ENCODE results near the gene GNPAT. TPM values are rescaled to one million over a fixed set of nuclear protein-coding genes. Genes with fewer than 3 reads are reported as not detected.

GNPAT gene
- total RNA-seq, 1 experiment from 2014 or later, result 32.8 TPM

DNA sequence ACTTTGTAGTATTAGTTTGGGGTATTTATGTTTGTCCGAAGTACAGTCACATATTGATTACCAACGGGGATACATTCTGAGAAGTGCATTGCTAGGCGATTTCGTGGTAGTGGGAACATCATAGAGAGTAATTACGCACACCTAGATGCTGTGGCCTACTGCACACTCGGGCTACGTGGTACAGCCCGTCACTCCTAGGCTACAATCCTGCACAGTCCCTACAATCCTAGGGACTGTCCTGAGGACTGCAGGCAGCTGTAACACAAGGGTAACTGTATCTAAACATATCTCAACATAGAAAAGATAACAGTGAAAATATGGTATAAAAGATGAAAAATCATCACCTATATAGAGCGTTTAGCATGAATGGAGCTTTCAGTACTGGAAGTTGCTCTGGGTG, 78.1 kb downstream of the GNPAT start:
- Mint-ChIP-seq H3K36me3 (no peaks in the 10 kb centered on the region), H3K4me3 (no peak overlapping the region), H3K9me3 (peaks cover 4% of the 10 kb centered on the region), H3K27me3 (ENCODE audit: low read depth) (no peaks in the 10 kb centered on the region; the same call in 1 of the 2 replicates), H3K4me1 (peaks cover 4% of the 10 kb centered on the region), H3K27ac (no peak overlapping the region)
- ATAC-seq, result no peak
- DNase-seq (ENCODE audit: low spot score), result no peak
- ChIA-PET CTCF (no interaction called here), POLR2A (no interaction called here)
- TF ChIP-seq, protein P1, sequence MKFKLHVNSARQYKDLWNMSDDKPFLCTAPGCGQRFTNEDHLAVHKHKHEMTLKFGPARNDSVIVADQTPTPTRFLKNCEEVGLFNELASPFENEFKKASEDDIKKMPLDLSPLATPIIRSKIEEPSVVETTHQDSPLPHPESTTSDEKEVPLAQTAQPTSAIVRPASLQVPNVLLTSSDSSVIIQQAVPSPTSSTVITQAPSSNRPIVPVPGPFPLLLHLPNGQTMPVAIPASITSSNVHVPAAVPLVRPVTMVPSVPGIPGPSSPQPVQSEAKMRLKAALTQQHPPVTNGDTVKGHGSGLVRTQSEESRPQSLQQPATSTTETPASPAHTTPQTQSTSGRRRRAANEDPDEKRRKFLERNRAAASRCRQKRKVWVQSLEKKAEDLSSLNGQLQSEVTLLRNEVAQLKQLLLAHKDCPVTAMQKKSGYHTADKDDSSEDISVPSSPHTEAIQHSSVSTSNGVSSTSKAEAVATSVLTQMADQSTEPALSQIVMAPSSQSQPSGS (CRISPR knock-in tag; IDR thresholded peaks at IDR 0.05; ENCODE audit: borderline replicate concordance, low read depth), result no peak
- no peak for TF ChIP-seq NFE2L1 (CRISPR knock-in tag; IDR thresholded peaks at IDR 0.05)
- TF ChIP-seq, protein P2, sequence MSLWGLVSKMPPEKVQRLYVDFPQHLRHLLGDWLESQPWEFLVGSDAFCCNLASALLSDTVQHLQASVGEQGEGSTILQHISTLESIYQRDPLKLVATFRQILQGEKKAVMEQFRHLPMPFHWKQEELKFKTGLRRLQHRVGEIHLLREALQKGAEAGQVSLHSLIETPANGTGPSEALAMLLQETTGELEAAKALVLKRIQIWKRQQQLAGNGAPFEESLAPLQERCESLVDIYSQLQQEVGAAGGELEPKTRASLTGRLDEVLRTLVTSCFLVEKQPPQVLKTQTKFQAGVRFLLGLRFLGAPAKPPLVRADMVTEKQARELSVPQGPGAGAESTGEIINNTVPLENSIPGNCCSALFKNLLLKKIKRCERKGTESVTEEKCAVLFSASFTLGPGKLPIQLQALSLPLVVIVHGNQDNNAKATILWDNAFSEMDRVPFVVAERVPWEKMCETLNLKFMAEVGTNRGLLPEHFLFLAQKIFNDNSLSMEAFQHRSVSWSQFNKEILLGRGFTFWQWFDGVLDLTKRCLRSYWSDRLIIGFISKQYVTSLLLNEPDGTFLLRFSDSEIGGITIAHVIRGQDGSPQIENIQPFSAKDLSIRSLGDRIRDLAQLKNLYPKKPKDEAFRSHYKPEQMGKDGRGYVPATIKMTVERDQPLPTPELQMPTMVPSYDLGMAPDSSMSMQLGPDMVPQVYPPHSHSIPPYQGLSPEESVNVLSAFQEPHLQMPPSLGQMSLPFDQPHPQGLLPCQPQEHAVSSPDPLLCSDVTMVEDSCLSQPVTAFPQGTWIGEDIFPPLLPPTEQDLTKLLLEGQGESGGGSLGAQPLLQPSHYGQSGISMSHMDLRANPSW (CRISPR knock-in tag; conservative IDR thresholded peaks at IDR 0.05; ENCODE audit: low read depth), result no peak
- TF ChIP-seq OVOL2 (CRISPR knock-in tag; IDR thresholded peaks at IDR 0.05; ENCODE audit: borderline replicate concordance), result no peak
- no peak for TF ChIP-seq SMAD3 (CRISPR knock-in tag; IDR thresholded peaks at IDR 0.05; ENCODE audit: borderline replicate concordance)
- TF ChIP-seq ZNF396 (CRISPR knock-in tag; IDR thresholded peaks at IDR 0.05; ENCODE audit: borderline replicate concordance), result no peak
- no peak for TF ChIP-seq FOXJ3 (CRISPR knock-in tag; IDR thresholded peaks at IDR 0.05; ENCODE audit: borderline replicate concordance)
- no peak for TF ChIP-seq JAZF1 (CRISPR knock-in tag; IDR thresholded peaks at IDR 0.05)
- TF ChIP-seq, protein P3, sequence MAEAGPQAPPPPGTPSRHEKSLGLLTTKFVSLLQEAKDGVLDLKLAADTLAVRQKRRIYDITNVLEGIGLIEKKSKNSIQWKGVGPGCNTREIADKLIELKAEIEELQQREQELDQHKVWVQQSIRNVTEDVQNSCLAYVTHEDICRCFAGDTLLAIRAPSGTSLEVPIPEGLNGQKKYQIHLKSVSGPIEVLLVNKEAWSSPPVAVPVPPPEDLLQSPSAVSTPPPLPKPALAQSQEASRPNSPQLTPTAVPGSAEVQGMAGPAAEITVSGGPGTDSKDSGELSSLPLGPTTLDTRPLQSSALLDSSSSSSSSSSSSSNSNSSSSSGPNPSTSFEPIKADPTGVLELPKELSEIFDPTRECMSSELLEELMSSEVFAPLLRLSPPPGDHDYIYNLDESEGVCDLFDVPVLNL (CRISPR knock-in tag; IDR thresholded peaks at IDR 0.05; ENCODE audit: borderline replicate concordance, low read depth), result no peak
- no peak for TF ChIP-seq NR1H2 (CRISPR knock-in tag; IDR thresholded peaks at IDR 0.05)

DNA sequence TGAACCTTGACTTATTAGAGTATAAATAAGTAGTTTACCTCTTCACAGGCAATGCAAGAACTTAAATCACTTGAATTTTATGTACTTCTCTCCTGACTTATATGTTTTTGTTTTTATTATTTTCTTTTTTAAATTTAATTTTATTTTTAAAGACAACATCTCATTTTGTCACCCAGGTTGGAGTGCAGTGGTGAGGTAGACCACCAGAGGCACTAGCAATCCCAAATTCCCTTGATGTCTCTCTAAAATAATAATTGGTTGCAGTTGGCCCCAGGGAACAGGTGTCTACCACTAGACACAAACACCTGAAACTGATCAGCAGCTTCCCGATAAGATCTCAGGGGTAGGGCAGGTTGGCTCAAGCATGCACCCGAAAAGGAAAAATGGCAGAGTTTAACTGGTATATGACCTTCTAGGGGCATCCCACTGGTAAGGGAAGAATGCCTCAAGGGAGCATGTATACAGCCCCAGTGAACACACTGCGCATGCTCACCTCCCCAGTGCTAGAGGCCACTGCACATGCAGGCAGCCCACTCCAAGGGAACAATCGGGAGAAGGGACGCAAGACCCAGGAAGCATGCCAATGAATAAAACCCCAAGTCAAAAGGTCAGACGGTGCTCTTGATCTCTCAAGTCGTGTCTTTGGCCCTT, 82.0 kb downstream of the GNPAT start:
- Mint-ChIP-seq H3K27ac (no peak overlapping the region), H3K36me3 (no peaks in the 10 kb centered on the region), H3K9me3 (no peaks in the 10 kb centered on the region), H3K4me3 (no peak overlapping the region), H3K27me3 (ENCODE audit: low read depth) (no peaks in the 10 kb centered on the region; the same call in 1 of the 2 replicates), H3K4me1 (peaks cover 7% of the 10 kb centered on the region)
- DNase-seq (ENCODE audit: low spot score) (no peak), ATAC-seq (no peak)
- ChIA-PET POLR2A (no interaction called here), CTCF (no interaction called here)
- TF ChIP-seq ZNF263 (CRISPR knock-in tag; IDR thresholded peaks at IDR 0.05; ENCODE audit: low read depth), result no peak
- TF ChIP-seq, protein P4, sequence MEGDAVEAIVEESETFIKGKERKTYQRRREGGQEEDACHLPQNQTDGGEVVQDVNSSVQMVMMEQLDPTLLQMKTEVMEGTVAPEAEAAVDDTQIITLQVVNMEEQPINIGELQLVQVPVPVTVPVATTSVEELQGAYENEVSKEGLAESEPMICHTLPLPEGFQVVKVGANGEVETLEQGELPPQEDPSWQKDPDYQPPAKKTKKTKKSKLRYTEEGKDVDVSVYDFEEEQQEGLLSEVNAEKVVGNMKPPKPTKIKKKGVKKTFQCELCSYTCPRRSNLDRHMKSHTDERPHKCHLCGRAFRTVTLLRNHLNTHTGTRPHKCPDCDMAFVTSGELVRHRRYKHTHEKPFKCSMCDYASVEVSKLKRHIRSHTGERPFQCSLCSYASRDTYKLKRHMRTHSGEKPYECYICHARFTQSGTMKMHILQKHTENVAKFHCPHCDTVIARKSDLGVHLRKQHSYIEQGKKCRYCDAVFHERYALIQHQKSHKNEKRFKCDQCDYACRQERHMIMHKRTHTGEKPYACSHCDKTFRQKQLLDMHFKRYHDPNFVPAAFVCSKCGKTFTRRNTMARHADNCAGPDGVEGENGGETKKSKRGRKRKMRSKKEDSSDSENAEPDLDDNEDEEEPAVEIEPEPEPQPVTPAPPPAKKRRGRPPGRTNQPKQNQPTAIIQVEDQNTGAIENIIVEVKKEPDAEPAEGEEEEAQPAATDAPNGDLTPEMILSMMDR (IDR thresholded peaks at IDR 0.05), result 0 out of 2 replicates have a peak, but pooled peaks have one; percentile 12

DNA sequence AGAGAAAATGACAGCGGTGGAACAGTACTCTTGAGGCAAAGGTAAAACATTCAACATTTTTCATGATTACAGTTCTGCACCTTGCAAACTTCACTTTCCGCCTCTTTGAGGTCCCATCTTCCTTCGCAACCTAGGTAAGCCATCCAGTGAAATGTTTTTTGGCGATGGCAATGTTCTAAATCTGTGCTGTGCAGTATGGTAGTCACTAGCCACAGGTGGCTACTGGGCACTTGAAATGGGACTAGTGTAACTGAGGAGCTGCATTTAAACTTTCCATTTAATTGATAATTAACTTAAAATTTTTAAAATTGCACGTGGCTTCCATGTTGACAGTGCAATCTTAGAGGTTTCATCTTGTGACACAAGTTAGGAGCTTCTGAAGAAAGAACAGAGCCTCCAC, 83.6 kb downstream of the GNPAT start:
- POLR2A ChIA-PET, result no interaction called here
- H3K4me1 Mint-ChIP-seq, result peaks cover 7% of the 10 kb centered on the region
- no peak overlapping the region for H3K27ac Mint-ChIP-seq
- ATAC-seq, result no peak
- CTCF ChIA-PET, result interaction anchor here (1.1 kb wide), 1 partner anchor 13 kb away, joined by 3 read pairs; the partner anchor contains the start of genes EXOC8 and SPRTN
- DNase-seq (ENCODE audit: low spot score), result no peak
- no peaks in the 10 kb centered on the region for H3K9me3 Mint-ChIP-seq
- no peak overlapping the region for H3K4me3 Mint-ChIP-seq
- no peaks in the 10 kb centered on the region for H3K27me3 Mint-ChIP-seq (ENCODE audit: low read depth)
- H3K36me3 Mint-ChIP-seq, result no peaks in the 10 kb centered on the region
- TF ChIP-seq NFE2L1 (CRISPR knock-in tag; IDR thresholded peaks at IDR 0.05) (no peak), SMAD4 (CRISPR knock-in tag; IDR thresholded peaks at IDR 0.05) (no peak), NR2C2 (CRISPR knock-in tag; IDR thresholded peaks at IDR 0.05) (no peak), NFYB (CRISPR knock-in tag; conservative IDR thresholded peaks at IDR 0.05; ENCODE audit: low read depth) (no peak), ZNF138 (CRISPR knock-in tag; conservative IDR thresholded peaks at IDR 0.05) (no peak), CBFB (CRISPR knock-in tag; IDR thresholded peaks at IDR 0.05; ENCODE audit: low read depth) (no peak), TEAD1 (CRISPR knock-in tag; IDR thresholded peaks at IDR 0.05) (no peak), ZNF317 (CRISPR knock-in tag; IDR thresholded peaks at IDR 0.05; ENCODE audit: borderline replicate concordance, low read depth) (no peak)
- TF ChIP-seq, protein P5, sequence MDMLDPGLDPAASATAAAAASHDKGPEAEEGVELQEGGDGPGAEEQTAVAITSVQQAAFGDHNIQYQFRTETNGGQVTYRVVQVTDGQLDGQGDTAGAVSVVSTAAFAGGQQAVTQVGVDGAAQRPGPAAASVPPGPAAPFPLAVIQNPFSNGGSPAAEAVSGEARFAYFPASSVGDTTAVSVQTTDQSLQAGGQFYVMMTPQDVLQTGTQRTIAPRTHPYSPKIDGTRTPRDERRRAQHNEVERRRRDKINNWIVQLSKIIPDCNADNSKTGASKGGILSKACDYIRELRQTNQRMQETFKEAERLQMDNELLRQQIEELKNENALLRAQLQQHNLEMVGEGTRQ (CRISPR knock-in tag; IDR thresholded peaks at IDR 0.05), result no peak
- TF ChIP-seq, protein P6, sequence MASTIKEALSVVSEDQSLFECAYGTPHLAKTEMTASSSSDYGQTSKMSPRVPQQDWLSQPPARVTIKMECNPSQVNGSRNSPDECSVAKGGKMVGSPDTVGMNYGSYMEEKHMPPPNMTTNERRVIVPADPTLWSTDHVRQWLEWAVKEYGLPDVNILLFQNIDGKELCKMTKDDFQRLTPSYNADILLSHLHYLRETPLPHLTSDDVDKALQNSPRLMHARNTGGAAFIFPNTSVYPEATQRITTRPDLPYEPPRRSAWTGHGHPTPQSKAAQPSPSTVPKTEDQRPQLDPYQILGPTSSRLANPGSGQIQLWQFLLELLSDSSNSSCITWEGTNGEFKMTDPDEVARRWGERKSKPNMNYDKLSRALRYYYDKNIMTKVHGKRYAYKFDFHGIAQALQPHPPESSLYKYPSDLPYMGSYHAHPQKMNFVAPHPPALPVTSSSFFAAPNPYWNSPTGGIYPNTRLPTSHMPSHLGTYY (CRISPR knock-in tag; IDR thresholded peaks at IDR 0.05), result no peak
- TF ChIP-seq, protein P7, sequence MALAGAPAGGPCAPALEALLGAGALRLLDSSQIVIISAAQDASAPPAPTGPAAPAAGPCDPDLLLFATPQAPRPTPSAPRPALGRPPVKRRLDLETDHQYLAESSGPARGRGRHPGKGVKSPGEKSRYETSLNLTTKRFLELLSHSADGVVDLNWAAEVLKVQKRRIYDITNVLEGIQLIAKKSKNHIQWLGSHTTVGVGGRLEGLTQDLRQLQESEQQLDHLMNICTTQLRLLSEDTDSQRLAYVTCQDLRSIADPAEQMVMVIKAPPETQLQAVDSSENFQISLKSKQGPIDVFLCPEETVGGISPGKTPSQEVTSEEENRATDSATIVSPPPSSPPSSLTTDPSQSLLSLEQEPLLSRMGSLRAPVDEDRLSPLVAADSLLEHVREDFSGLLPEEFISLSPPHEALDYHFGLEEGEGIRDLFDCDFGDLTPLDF (CRISPR knock-in tag; IDR thresholded peaks at IDR 0.05), result no peak
